HG03066 (cell line): ENCODE data around the gene KDM5A.
"Not testable (repeated sequence)": the region's sequence is repeated elsewhere in the genome, so short reads cannot be mapped to it uniquely, and the experiment has no call there.

Experiments
- ATAC-seq: cut with Tn5 transposase; IDR thresholded peaks from one replicate; pipeline ENCODE4 v1.9.1; 2021; ENCODE audit warnings: low read depth; ENCODE audit not compliant: unreplicated experiment

Gene KDM5A

DNA sequence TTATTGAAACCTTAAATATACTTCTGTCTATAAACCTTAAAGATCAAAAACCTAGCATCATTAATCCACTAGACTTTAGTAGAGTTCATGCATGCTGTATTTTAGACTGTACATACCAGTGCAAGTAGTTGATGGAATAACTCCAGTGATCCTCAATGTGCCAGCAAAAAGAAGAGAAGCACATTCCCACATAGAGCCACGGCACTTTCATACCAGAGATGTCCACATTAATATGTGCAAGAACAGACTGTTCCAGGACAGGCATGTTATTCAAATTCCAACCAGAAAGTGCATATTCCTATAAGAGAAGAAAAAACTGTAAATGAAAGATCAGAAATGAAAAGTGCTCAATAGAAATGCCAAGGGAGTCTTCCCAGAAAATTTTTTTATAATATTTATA is 55.0 kb downstream of the KDM5A start:
- ATAC-seq = no peak

DNA sequence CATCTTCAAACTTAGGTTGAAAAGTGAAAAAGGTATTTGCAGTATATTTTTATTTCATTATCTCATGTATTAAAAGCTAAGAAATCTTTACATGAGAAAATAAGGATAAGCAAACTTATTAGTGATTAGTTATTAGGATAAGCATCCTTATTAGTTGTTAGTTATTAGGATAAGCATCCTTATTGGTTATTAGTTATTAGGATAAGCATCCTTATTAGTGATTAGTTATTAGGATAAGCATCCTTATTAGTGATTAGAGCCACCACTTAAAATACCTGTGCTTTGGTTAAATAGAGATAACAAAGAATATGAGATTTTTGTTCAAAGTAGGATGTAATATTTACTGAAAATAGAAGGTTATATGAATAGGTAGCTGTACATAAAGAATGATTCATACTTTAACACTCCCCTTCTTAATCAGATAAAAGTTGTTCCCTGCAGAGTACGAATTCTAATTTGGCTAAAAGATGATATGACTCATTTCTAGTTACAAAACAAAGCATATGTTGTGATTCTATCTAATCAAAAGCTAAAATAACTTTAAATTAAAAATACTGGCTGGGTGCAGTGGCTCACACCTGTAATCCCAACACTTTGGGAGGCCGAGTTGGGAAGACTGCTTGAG is 56.4 kb downstream of the KDM5A start:
- no peak for ATAC-seq

- ATAC-seq = no peak
Measured at GRCh38 chr12:331287-331686, 57.8 kb downstream of the KDM5A start.

GRCh38 chr12:325906-326305 is 63.2 kb downstream of the KDM5A start:
- ATAC-seq = no peak

DNA sequence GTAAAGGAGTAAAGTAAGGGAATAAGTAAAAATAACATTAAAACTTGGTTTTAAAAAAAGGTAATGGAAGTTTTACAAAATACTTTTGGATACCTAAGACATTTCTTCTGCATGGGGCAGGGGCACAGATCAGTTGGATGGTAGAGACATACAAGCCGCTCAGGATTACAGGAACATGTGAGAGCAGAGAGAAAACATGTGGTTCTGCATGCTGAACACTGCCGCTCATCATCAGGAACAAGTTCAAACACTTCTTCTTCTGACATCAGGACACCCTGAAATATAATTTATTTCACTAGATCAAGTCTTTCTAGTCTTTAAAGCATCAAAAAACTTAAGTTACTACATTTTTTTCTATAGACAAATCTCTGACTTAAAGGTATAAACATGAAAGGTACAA is 65.6 kb downstream of the KDM5A start:
- ATAC-seq = no peak

DNA sequence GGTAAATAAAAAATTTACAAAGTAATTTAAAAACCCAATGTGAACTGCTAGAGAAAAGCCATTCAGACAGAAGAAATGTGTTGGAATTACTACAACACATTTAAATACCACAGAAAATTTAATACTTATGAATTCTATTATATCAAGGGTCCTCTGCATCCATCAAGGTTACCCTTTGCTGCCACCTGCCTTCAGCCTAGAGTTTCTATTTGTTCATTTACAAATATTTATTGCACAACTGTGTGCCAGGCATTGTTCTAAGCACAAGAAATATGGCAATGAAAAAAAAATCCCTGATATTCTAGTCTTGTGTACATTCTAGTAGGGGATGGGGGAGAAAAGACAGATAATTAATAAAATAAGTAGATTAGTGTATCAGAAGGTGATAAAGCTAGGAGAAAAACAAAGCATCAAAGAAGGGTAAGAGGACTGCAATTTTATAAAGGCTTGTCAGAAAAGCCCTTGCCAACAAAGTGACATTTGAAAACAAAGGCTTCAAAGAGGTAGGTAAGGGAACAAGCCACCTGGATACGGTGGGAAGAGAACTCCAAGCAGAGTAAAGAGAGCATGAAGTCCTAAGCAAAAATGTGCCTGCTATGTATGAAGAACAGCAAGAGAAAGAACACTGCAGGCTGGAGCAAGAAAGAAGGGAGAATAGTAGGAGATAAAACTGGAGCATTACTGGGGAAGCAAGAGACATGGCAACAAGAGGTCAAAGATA is 67.4 kb downstream of the KDM5A start:
- ATAC-seq = no peak

GRCh38 chr12:318759-319515 is 70.2 kb downstream of the KDM5A start:
- no peak for ATAC-seq

DNA sequence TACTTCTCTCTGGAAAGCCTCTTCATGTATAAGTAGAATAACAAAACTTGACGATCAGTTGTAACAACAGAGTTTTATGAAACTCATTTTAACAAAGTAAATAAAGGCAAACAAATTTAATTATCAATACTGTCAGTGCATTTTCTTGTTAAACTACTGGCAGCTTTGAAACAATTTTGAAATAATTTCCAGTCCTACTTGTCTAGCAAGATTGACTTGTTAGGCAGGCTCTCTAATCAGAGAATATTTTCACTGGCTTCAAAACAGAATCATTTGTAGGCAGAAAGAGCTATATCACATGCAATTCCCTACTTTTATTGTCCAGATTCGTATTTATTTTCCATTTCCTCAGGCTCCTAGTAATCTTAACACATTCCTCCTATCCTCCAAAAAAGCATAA is 80.6 kb downstream of the KDM5A start:
- no peak for ATAC-seq

GRCh38 chr12:307406-307805 is 81.7 kb downstream of the KDM5A start:
- ATAC-seq = no peak

GRCh38 chr12:304805-305204 is 84.3 kb downstream of the KDM5A start:
- ATAC-seq = no peak

DNA sequence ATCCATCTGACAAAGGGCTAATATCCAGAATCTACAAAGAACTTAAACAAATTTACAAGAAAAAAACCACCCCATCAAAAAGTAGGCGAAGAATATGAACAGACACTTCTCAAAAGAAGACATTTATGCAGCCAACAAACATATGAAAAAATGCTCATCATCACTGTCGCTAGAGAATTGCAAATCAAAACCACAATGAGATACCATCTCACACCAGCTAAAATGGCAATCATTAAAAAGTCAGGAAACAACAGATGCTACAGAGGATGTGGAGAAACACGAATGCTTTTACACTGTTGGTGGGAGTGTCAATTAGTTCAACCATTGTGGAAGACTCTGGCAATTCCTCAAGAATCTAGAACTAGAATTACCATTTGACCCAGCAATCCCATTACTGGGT is 86.4 kb downstream of the KDM5A start:
- ATAC-seq = not testable (repeated sequence)

GRCh38 chr12:300166-300565 is 89.0 kb downstream of the KDM5A start:
- ATAC-seq = not testable (repeated sequence)

DNA sequence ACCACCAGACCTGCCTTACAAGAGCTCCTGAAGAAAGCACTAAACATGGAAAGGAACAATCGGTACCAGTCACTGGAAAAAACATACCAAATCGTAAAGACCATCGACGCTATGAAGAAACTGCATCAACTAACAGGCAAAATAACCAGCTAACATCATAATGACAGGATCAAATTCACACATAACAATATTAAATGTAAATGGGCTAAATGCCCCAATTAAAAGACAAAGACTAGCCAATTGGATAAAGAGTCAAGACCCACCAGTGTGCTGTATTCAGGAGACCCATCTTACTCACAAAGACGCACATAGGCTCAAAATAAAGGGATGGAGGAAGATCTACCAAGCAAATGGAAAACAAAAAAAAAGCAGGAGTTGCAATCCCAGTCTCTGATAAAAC is 89.6 kb downstream of the KDM5A start:
- ATAC-seq = not testable (repeated sequence)

DNA sequence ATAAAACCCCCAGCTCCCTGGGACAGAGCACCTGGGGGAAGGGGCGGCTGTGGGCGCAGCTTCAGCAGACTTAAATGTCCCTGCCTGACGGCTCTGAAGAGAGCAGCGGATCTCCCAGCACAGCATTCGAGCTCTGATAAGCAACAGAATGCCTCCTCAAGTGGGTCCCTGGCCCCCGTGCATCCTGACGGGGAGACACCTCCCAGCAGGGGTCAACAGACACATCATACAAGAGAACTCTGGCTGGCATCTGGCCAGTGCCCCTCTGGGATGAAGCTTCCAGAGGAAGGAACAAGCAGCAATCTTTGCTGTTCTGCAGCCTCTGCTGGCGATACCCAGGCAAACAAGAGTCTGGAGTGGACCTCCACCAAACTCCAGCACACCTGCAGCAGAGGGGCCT is 91.1 kb downstream of the KDM5A start:
- not testable (repeated sequence) for ATAC-seq

- ATAC-seq = no peak
Measured at GRCh38 chr12:295132-295531, 94.0 kb downstream of the KDM5A start.

GRCh38 chr12:293199-293598 is 95.9 kb downstream of the KDM5A start:
- ATAC-seq = no peak

DNA sequence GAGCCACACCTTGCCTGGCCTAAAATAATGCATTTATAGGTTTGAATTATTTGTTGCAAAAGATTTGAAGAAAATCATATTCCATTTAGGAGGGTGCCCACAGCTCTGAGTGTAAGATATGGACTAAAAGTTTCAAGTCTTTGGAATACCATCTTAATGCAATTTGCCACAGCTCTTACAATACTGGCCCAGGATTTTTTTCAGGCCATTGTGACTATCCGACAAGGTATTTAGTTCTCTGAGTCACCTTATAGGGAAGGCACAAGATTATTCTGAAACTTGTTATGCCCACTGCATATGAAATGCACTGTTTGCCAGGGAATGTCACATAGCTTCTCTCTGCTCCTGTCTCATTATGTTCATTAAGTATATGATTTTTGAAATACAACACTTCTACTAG is 96.9 kb downstream of the KDM5A start:
- ATAC-seq = no peak

DNA sequence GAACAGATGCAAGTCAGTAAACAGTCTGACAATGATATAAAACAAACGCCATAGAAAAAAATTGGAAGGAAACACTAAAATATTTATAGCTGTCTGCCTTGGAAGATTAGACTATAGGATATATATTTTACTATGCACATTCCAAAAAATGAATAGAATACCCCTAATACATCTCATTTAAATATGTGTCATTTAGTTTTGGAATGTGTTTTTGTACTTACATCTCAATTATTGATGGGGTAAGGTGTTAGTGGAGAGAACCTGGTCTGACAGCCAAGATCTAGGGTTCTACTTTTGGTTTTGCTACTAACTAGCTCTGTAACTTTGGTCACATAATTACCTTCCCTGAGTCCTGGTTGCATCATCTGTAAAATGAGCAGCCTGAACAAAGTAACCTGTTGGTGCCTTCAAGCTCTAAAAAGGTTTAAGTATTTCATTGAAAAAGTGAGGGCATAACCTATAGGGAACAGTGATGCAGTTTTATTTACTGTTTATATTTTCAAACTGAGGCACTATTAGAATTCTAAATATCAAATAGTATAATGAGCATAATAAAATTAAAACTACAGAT is 97.9 kb downstream of the KDM5A start:
- ATAC-seq = no peak

- ATAC-seq = no peak
Measured at GRCh38 chr12:288687-289086, 100.4 kb downstream of the KDM5A start.

GRCh38 chr12:286531-287300 is 102.4 kb downstream of the KDM5A start:
- ATAC-seq = no peak

DNA sequence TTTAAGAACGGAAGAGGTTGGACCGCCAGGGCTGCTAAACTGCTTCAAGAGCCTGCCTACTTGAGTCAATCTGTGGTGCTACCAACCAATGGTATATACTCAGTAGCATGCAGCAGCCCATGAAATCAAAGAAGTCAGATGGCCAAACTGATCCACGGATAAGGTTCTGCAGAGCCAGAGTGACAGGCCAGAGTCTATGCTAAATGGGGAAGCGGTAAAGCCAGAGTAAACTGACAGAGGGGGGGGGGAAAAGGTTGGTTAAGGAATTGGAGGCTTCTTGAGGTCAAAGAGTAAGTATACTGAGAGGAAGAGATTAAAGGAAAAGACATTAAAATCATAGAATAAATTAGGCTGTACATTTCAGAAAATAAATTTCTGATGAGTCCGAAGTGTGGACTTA is 111.1 kb downstream of the KDM5A start:
- no peak for ATAC-seq
